GM12878 (cell line): ENCODE data around the gene SLAIN2. TPM values are rescaled to one million over a fixed set of nuclear protein-coding genes. Genes with fewer than 3 reads are reported as not detected.
"Not testable (repeated sequence)": the region's sequence is repeated elsewhere in the genome, so short reads cannot be mapped to it uniquely, and the experiment has no call there.

ENCODE experiments used
- ATAC-seq: fragments of 200-7000 bp; cut with Tn5 transposase; 3 replicates; pipeline ENCODE4 v1.9.1; 2020; ENCODE audit warnings: mild to moderate bottlenecking, moderate library complexity
- BruUV-seq: library from RNA; stranded (reverse); fragments of 400-500 nt; replicated peaks from 2 replicates; lab custom pipeline; 2021; lab: Mats Ljungman, UMichigan
- CTCF ChIA-PET: fragments of 300-600 bp; sonication (Branson Sonifier 250); formaldehyde crosslinking; extraction: SDS; loops from one replicate; lab custom pipeline; 2021; ENCODE audit warnings: inconsistent platforms; lab: Yijun Ruan, JAX
- POLR2A ChIA-PET: fragments of 350-600 bp; formaldehyde crosslinking; extraction: SDS; loops from one replicate; lab custom pipeline; 2021; ENCODE audit warnings: inconsistent platforms; lab: Charles Lee
- RAD21 ChIA-PET: fragments of 300-600 bp; sonication (Branson Sonifier 250); formaldehyde crosslinking; loops from one replicate; lab custom pipeline; 2023; ENCODE audit warnings: antibody characterized with exemption; ENCODE audit not compliant: unreplicated experiment; lab: Charles Lee
- SMC1A ChIA-PET: fragments of 300-600 bp; sonication (Branson Sonifier 250); formaldehyde crosslinking; loops from one replicate; lab custom pipeline; 2023; ENCODE audit not compliant: unreplicated experiment, uncharacterized antibody; lab: Charles Lee
- DNase-seq: peaks from one replicate; pipeline ENCODE4 v3.0.0-alpha.2; 2011; ENCODE audit warnings: low read depth, low spot score
- FAIRE-seq: peaks from 3 replicates; lab custom pipeline; 2011; peaks lifted over from hg19 to GRCh38; lab: Jason Lieb, UNC
- H2AFZ ChIP-seq: 2 replicates; pipeline ENCODE4 v1.6.0; 2011; ENCODE audit warnings: low read depth, low read length, control low read depth; ENCODE audit not compliant: control insufficient read depth
- H3K27ac ChIP-seq: 2 replicates; pipeline ENCODE4 v1.5.1; 2011; ENCODE audit warnings: control low read depth; ENCODE audit not compliant: control insufficient read depth, insufficient read depth
- H3K27me3 ChIP-seq, 2 experiments: replicated peaks in 1 of 2; 2 replicates each; pipeline versions ENCODE4 v1.6.0 to v1.6.1; 2011; ENCODE audit warnings: low read length in 1 of 2; ENCODE audit not compliant: control insufficient read depth in 2 of 2, insufficient read depth in 2 of 2
- H3K36me3 ChIP-seq, 2 experiments: 2 replicates each; pipeline ENCODE4 v1.5.1; 2011; ENCODE audit warnings: low read length in 1 of 2; ENCODE audit not compliant: control insufficient read depth in 2 of 2, insufficient read depth in 2 of 2
- H3K4me1 ChIP-seq: 2 replicates; pipeline ENCODE4 v1.6.1; 2011; ENCODE audit warnings: mild to moderate bottlenecking, low read length, moderate library complexity, mixed read lengths; ENCODE audit not compliant: control insufficient read depth, insufficient read depth
- H3K4me2 ChIP-seq: 2 replicates; pipeline ENCODE4 v1.6.0; 2011; ENCODE audit warnings: control low read depth; ENCODE audit not compliant: control insufficient read depth, insufficient read depth
- H3K4me3 ChIP-seq: fragments of 200-600 bp; sonication (generic); 2 replicates; pipeline ENCODE4 v1.5.1; 2016
- H3K79me2 ChIP-seq: 2 replicates; pipeline ENCODE4 v1.6.0; 2011; ENCODE audit warnings: low read length; ENCODE audit not compliant: control insufficient read depth, insufficient read depth
- H3K9ac ChIP-seq: 2 replicates; pipeline ENCODE4 v1.8.0; 2011; ENCODE audit warnings: low read length, control low read depth, mixed read lengths; ENCODE audit not compliant: control insufficient read depth, insufficient read depth
- H3K9me3 ChIP-seq: replicated peaks from 3 replicates; pipeline ENCODE4 v1.5.1; 2011; ENCODE audit warnings: mild to moderate bottlenecking, low read length; ENCODE audit not compliant: control insufficient read depth, insufficient read depth
- H4K20me1 ChIP-seq: 2 replicates; pipeline ENCODE4 v1.6.0; 2011; ENCODE audit not compliant: control insufficient read depth, insufficient read depth
- BCLAF1 ChIP-seq: fragments of 450-650 bp; IDR thresholded peaks from 2 replicates; pipeline ENCODE4 v1.6.1; 2017; ENCODE audit warnings: antibody characterized with exemption, mild to moderate bottlenecking, moderate library complexity
- USF1 ChIP-seq: IDR thresholded peaks from 2 replicates; pipeline ENCODE4 v1.6.1; 2011; ENCODE audit warnings: borderline replicate concordance, low read depth, mild to moderate bottlenecking, moderate library complexity, mixed read lengths, low read length; ENCODE audit not compliant: insufficient read depth; ENCODE audit errors: extremely low read length
- WRNIP1 ChIP-seq: IDR thresholded peaks from 2 replicates; pipeline ENCODE4 v1.6.1; 2011; ENCODE audit warnings: low read depth, low read length, improper control_type of control experiment, borderline replicate concordance
- WGBS: methylation state at CpG from one replicate; pipeline ENCODE4 v1.1.6; 2016; ENCODE audit warnings: low lambda C conversion rate; ENCODE audit not compliant: insufficient replicate concordance, insufficient coverage; ENCODE audit errors: missing lambda C conversion rate; 5-methylcytosine and 5-hydroxymethylcytosine counted together
- in situ Hi-C: fragments of 300-500 bp; cut with MboI; formaldehyde crosslinking; loops from 9 replicates; pipeline ENCODE4 v1.14.3; 2018; ENCODE audit warnings: mixed read lengths
- intact Hi-C: fragments of 100-400 bp; cut with micrococcal nuclease; formaldehyde crosslinking; loops from one replicate; pipeline ENCODE4 v1.14.2; 2022; ENCODE audit not compliant: unreplicated experiment
- polyA plus RNA-seq, 11 experiments: library from polyadenylated mRNA; depleted of rRNA in 4 of 11; unstranded in 6 of 11; stranded (reverse) in 5 of 11; fragments of >200 nt; fragmentation: Nextera tagmentation in 4 of 11; fragmentation: Illumina TruSeq in 1 of 11; extraction: Ambion mirVana in 4 of 11; extraction: Trizol in 1 of 11; gene quantifications; 1 replicate in 1 of 11; 2 replicates in 10 of 11; pipeline versions ENCODE4 v1.2.1 to v1.2.3, GENCODE V29; 2011 to 2016; ENCODE audit warnings: inconsistent platforms in 2 of 11, missing spikeins in 2 of 11, low read depth in 1 of 11
- total RNA-seq, 4 experiments: library from RNA; depleted of rRNA in 3 of 4; stranded (reverse); fragments of >200 nt in 3 of 4; fragmentation: Illumina TruSeq in 1 of 4; extraction: Trizol in 1 of 4; gene quantifications; 2 replicates each; pipeline versions ENCODE4 v1.2.1 to v1.2.3, GENCODE V29; 2013 to 2021
- TF ChIP-seq, protein P1 (sequence below): IDR thresholded peaks from 2 replicates; pipeline ENCODE4 v1.6.1; 2012; ENCODE audit warnings: mild to moderate bottlenecking, low read depth, low read length

Gene SLAIN2
- total and polyA plus RNA-seq, 10 of the 15 experiments (the other 5 are each of a cell fraction or from before 2014, with no cell fraction given) = 4.3 to 96.6 (median 25.4) TPM

DNA sequence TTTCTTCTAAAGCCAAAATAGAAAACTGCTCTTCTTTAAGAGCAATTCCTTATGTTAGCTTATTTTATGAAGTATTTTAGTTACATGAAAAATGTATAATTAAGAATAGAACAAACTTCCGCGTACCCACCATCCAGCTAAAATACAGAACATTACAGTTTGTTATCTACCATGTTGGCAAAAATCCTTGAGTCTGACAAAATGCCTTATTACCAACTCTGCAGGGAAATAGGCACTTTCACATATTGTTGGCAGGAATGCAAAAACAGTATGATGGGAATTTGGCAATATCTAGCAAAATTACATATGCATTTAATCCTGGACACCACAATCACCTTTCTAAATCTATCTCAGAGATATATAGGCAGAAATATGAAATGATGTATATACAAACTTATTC lies 32.4 kb upstream of the SLAIN2 start (continued):
- TF ChIP-seq, protein P1, sequence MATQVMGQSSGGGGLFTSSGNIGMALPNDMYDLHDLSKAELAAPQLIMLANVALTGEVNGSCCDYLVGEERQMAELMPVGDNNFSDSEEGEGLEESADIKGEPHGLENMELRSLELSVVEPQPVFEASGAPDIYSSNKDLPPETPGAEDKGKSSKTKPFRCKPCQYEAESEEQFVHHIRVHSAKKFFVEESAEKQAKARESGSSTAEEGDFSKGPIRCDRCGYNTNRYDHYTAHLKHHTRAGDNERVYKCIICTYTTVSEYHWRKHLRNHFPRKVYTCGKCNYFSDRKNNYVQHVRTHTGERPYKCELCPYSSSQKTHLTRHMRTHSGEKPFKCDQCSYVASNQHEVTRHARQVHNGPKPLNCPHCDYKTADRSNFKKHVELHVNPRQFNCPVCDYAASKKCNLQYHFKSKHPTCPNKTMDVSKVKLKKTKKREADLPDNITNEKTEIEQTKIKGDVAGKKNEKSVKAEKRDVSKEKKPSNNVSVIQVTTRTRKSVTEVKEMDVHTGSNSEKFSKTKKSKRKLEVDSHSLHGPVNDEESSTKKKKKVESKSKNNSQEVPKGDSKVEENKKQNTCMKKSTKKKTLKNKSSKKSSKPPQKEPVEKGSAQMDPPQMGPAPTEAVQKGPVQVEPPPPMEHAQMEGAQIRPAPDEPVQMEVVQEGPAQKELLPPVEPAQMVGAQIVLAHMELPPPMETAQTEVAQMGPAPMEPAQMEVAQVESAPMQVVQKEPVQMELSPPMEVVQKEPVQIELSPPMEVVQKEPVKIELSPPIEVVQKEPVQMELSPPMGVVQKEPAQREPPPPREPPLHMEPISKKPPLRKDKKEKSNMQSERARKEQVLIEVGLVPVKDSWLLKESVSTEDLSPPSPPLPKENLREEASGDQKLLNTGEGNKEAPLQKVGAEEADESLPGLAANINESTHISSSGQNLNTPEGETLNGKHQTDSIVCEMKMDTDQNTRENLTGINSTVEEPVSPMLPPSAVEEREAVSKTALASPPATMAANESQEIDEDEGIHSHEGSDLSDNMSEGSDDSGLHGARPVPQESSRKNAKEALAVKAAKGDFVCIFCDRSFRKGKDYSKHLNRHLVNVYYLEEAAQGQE = no peak
- TF ChIP-seq USF1 (no peak), BCLAF1 (no peak)

GRCh38 chr4:48311896-48312295 lies 29.4 kb upstream of the SLAIN2 start:
- POLR2A ChIA-PET = no interaction called here
- no TSS peak for BruUV-seq
- no peak for DNase-seq
- Histone ChIP-seq H2AFZ (no peak overlapping the region), H3K4me2 (no peak overlapping the region), H3K27me3 (no peaks in the 10 kb centered on the region), H4K20me1 (no peaks in the 10 kb centered on the region)
- intact Hi-C loops (no loop called here), in situ Hi-C loops (no loop called here)
- no peak for TF ChIP-seq WRNIP1
- TF ChIP-seq, all 136 proteins: peak for 0
- H3K9me3 ChIP-seq = no peaks in the 10 kb centered on the region
- RAD21 ChIA-PET = no interaction called here
- no peak overlapping the region for H3K9ac ChIP-seq
- H3K79me2 ChIP-seq = no peaks in the 10 kb centered on the region
- no peak for ATAC-seq
- no peaks in the 10 kb centered on the region for H3K4me1 ChIP-seq
- no peak for FAIRE-seq
- CTCF ChIA-PET = no interaction called here
- H3K27ac ChIP-seq = no peak overlapping the region
- H3K4me3 ChIP-seq = no peak overlapping the region
- H3K36me3 ChIP-seq = no peaks in the 10 kb centered on the region
- WGBS = 42% methylated on average over 3 of the region's 3 CpGs
- SMC1A ChIA-PET = interaction anchor here (1.0 kb wide), 1 partner anchor 12 kb away, joined by 3 read pairs; no protein-coding TSS in a partner anchor

GRCh38 chr4:48314746-48315145 lies 26.6 kb upstream of the SLAIN2 start:
- H3K4me1 ChIP-seq, H3K36me3 ChIP-seq, H3K4me2 ChIP-seq, H3K9ac ChIP-seq, H3K27me3 ChIP-seq, H3K27ac ChIP-seq, FAIRE-seq, H3K4me3 ChIP-seq, POLR2A ChIA-PET, RAD21 ChIA-PET, H4K20me1 ChIP-seq, ATAC-seq, H3K9me3 ChIP-seq, in situ Hi-C loops, H3K79me2 ChIP-seq, BruUV-seq, DNase-seq, H2AFZ ChIP-seq: not testable (repeated sequence)
- intact Hi-C loops = loop anchor here (5.0 kb wide), 2 partner anchors 118 to 648 kb away; no protein-coding TSS in a partner anchor
- CTCF ChIA-PET = interaction anchor here (0.7 to 1.9 kb wide), 3 partner anchors 86 to 232 kb away, joined by 3 to 13 read pairs (median 3); no protein-coding TSS in a partner anchor
- SMC1A ChIA-PET = interaction anchor here (1.1 kb wide), 1 partner anchor 25 kb away, joined by 3 read pairs; no protein-coding TSS in a partner anchor
